Parathyroid adenoma (tissue), 2 donors: ENCODE measurements around the gene TXNDC15.
"Not testable (repeated sequence)": the region's sequence is repeated elsewhere in the genome, so short reads cannot be mapped to it uniquely, and the experiment has no call there.

Source experiments
- H2AFZ ChIP-seq: fragments of 300-600 bp; sonication (generic); one replicate; pipeline ENCODE4 v1.7.0; 2017; ENCODE audit warnings: antibody characterized with exemption, mild to moderate bottlenecking
- H3K27ac ChIP-seq: fragments of 300-600 bp; sonication (generic); one replicate; pipeline ENCODE4 v1.7.0; 2017
- H3K27me3 ChIP-seq: fragments of 300-600 bp; sonication (generic); one replicate; pipeline ENCODE4 v1.7.0; 2017; ENCODE audit warnings: low read length; ENCODE audit not compliant: control insufficient read depth, insufficient read depth
- H3K36me3 ChIP-seq: fragments of 300-600 bp; sonication (generic); one replicate; pipeline ENCODE4 v1.7.0; 2017; ENCODE audit warnings: low read length; ENCODE audit not compliant: control insufficient read depth, insufficient read depth
- H3K4me1 ChIP-seq: fragments of 300-600 bp; sonication (generic); one replicate; pipeline ENCODE4 v1.7.0; 2017; ENCODE audit warnings: control low read depth
- H3K4me2 ChIP-seq: fragments of 300-600 bp; sonication (generic); one replicate; pipeline ENCODE4 v1.7.0; 2017; ENCODE audit warnings: low read length
- H3K4me3 ChIP-seq: fragments of 300-600 bp; sonication (generic); one replicate; pipeline ENCODE4 v1.7.0; 2017; ENCODE audit warnings: low read depth, low read length
- H3K79me2 ChIP-seq: fragments of 300-600 bp; sonication (generic); one replicate; pipeline ENCODE4 v1.7.0; 2017; ENCODE audit warnings: control low read depth
- H3K9ac ChIP-seq: fragments of 300-600 bp; sonication (generic); one replicate; pipeline ENCODE4 v1.7.0; 2017; ENCODE audit warnings: mild to moderate bottlenecking
- H3K9me3 ChIP-seq: fragments of 300-600 bp; sonication (generic); one replicate; pipeline ENCODE4 v1.7.0; 2017; ENCODE audit warnings: low read length; ENCODE audit not compliant: control insufficient read depth
- TF ChIP-seq, protein P1 (sequence below): fragments of 300-600 bp; sonication (generic); IDR thresholded peaks from one replicate; pipeline ENCODE4 v1.7.0; 2017; ENCODE audit warnings: antibody characterized with exemption, mild to moderate bottlenecking
- donor health status: primary hyperparathyroidism.

Gene TXNDC15

DNA sequence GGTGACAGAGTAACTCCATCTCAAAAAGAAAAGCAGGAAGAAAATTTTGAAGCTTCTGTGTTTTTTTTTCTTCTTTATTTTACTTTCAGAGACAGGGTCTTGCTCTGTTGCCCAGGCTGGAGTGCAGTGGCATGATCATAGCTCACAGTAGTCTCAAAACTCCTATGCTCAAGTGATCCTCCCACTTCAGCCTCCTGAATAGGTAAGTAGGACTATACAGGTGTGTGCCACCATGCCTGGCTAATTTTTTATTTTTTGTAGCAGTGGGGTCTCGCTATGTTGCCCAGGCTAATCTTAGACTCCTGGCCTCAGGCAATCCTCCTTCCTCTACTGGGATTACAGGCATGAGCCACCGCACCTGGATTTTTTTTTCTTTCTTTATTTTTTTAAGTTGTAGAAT, 38.5 kb upstream of the TXNDC15 start:
- H3K4me1 ChIP-seq, result no peaks in the 10 kb centered on the region
- H3K4me3 ChIP-seq, result no peak overlapping the region
- H3K27me3 ChIP-seq, result no peaks in the 10 kb centered on the region
- TF ChIP-seq, protein P1, sequence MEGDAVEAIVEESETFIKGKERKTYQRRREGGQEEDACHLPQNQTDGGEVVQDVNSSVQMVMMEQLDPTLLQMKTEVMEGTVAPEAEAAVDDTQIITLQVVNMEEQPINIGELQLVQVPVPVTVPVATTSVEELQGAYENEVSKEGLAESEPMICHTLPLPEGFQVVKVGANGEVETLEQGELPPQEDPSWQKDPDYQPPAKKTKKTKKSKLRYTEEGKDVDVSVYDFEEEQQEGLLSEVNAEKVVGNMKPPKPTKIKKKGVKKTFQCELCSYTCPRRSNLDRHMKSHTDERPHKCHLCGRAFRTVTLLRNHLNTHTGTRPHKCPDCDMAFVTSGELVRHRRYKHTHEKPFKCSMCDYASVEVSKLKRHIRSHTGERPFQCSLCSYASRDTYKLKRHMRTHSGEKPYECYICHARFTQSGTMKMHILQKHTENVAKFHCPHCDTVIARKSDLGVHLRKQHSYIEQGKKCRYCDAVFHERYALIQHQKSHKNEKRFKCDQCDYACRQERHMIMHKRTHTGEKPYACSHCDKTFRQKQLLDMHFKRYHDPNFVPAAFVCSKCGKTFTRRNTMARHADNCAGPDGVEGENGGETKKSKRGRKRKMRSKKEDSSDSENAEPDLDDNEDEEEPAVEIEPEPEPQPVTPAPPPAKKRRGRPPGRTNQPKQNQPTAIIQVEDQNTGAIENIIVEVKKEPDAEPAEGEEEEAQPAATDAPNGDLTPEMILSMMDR, result no peak
- H3K36me3 ChIP-seq, result no peaks in the 10 kb centered on the region
- H3K9ac ChIP-seq, result no peak overlapping the region
- no peak overlapping the region for H3K27ac ChIP-seq
- H3K9me3 ChIP-seq, result no peaks in the 10 kb centered on the region
- H3K79me2 ChIP-seq, result no peaks in the 10 kb centered on the region
- H3K4me2 ChIP-seq, result no peak overlapping the region
- H2AFZ ChIP-seq, result no peak overlapping the region

DNA sequence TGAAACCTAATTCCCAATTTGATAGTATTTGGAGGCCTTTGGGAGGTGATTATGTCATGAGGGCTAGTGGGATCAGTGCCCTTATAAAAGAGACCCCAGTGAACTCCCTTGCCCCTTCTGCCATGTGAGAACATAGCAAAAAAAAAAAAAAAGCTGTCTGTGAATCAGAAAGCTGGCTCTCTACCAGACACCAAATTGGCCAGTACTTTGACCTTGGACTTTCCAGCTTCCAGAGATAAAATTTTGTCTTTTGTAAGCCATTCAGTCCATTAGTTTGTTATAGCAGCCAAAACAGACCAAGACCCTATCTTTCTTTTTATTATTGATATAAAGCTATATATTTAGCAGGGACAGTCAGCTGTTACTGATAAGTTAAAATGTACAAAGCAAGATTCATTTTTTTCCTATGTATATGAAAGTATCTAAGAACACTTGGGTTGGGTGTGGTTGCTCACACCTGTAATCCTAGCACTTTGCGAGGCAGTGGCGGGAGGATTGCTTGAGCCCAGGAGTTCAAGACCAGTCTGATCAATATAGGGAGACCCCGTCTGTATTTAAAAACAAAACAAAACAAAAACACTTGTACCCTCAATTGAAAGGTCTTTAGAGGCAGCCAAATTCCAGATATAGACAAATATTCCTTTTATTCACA, 36.5 kb upstream of the TXNDC15 start:
- Histone ChIP-seq H3K27ac (no peak overlapping the region), H2AFZ (no peak overlapping the region), H3K9ac (no peak overlapping the region), H3K4me3 (no peak overlapping the region), H3K27me3 (no peaks in the 10 kb centered on the region), H3K9me3 (no peaks in the 10 kb centered on the region), H3K4me2 (no peak overlapping the region), H3K36me3 (no peaks in the 10 kb centered on the region), H3K79me2 (no peaks in the 10 kb centered on the region), H3K4me1 (no peaks in the 10 kb centered on the region)
- TF ChIP-seq, protein P1, result no peak

DNA sequence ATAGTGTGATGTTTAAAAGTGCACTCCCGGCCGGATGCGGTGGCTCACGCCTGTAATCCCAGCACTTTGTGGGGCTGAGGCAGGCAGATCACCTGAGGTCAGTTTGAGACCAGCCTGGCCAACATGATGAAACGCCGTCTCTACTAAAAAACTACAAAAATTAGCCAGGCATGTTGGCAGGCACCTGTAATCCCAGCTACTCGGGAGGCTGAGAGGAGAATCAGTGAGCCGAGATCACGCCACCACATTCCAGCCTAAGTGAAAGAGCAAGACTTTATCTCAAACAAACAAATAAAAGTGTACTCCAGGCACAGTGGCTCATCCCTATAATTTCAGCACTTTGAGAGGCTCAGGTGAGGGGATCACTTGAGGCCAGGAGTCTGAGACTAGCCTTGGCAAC, 35.8 kb upstream of the TXNDC15 start:
- H3K36me3 ChIP-seq, H3K79me2 ChIP-seq, H3K27me3 ChIP-seq, H3K27ac ChIP-seq, H3K4me1 ChIP-seq, H3K9ac ChIP-seq, H3K4me3 ChIP-seq, H3K4me2 ChIP-seq, H3K9me3 ChIP-seq, H2AFZ ChIP-seq: not testable (repeated sequence)

DNA sequence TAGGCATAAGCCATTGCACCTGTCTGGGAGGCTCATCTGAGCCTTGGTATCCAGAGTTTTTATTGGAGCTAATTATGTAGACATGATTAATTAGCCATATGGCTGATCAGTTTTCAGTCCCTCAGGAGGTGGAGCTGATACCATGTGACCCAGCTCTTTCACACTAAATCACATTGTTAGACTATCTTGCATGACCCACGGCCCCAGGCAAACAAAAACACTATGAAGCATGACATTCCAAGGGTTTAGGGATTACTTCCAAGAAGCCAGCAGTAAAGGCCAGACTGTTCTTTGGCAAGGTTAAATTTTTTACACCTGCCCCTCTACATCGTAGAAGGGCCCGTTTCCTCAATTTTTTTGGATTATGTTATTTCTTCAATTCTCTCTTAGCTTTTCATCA, 33.4 kb upstream of the TXNDC15 start:
- Histone ChIP-seq H3K9ac (no peak overlapping the region), H3K36me3 (no peaks in the 10 kb centered on the region), H3K4me3 (no peak overlapping the region), H3K4me1 (peaks cover 5% of the 10 kb centered on the region), H3K9me3 (no peaks in the 10 kb centered on the region), H3K79me2 (no peaks in the 10 kb centered on the region), H2AFZ (no peak overlapping the region), H3K27me3 (no peaks in the 10 kb centered on the region), H3K27ac (no peak overlapping the region), H3K4me2 (no peak overlapping the region)
- TF ChIP-seq, protein P1, result no peak

DNA sequence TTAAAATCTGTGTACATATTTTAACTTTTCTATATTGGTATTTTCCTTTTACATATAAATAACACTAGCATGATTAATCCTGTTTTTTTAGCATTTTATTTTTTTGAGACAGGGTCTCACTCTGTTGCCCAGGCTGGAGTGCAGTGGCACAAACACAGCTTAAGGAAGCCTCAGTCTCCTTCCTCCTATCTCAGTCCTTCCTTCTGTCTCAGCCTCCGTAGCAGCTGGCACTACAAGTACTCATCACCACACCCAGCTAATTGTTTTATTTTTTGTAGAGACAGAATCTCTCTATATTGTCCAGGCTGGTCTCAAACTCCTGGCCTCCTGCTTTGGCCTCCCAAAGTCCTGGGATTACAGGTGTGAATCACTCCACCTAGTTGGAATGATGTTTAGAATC, 29.9 kb upstream of the TXNDC15 start:
- no peak overlapping the region for H3K4me3 ChIP-seq
- no peak overlapping the region for H3K27ac ChIP-seq
- TF ChIP-seq, protein P1, result no peak
- H3K27me3 ChIP-seq, result no peaks in the 10 kb centered on the region
- H3K4me1 ChIP-seq, result peaks cover 5% of the 10 kb centered on the region
- H3K36me3 ChIP-seq, result no peaks in the 10 kb centered on the region
- no peak overlapping the region for H3K4me2 ChIP-seq
- no peak overlapping the region for H3K9ac ChIP-seq
- peaks cover 15% of the 10 kb centered on the region for H3K79me2 ChIP-seq
- H2AFZ ChIP-seq, result no peak overlapping the region
- no peaks in the 10 kb centered on the region for H3K9me3 ChIP-seq
